Progenitor cell of endocrine pancreas (in vitro differentiated cells): Measurements from ENCODE around the gene P2RY6. TPM values are rescaled to one million over a fixed set of nuclear protein-coding genes. Genes with fewer than 3 reads are reported as not detected.

Experiments
- DNase-seq: peaks from one replicate; pipeline ENCODE4 v3.0.0; 2021; ENCODE audit warnings: low spot score; ENCODE audit not compliant: unreplicated experiment
- H3K27ac Mint-ChIP-seq: 2 replicates; pipeline ENCODE4 v1.8.0; 2021; ENCODE audit warnings: mild to moderate bottlenecking, moderate library complexity, mixed read lengths
- H3K27me3 Mint-ChIP-seq: 2 replicates; pipeline ENCODE4 v1.8.0; 2021; ENCODE audit warnings: mixed read lengths
- H3K36me3 Mint-ChIP-seq: 2 replicates; pipeline ENCODE4 v1.8.0; 2022; ENCODE audit warnings: mixed read lengths; ENCODE audit not compliant: insufficient read depth
- H3K4me1 Mint-ChIP-seq: 2 replicates; pipeline ENCODE4 v1.8.0; 2021; ENCODE audit warnings: low read depth, mixed read lengths
- H3K4me3 Mint-ChIP-seq: 2 replicates; pipeline ENCODE4 v1.8.0; 2021; ENCODE audit warnings: low read depth, mild to moderate bottlenecking, moderate library complexity, mixed read lengths
- H3K9me3 Mint-ChIP-seq: 2 replicates; pipeline ENCODE4 v1.8.0; 2021; ENCODE audit warnings: low read depth, mixed read lengths
- total RNA-seq: library from RNA; stranded (reverse); gene quantifications from 2 replicates; pipeline ENCODE4 v1.2.1, GENCODE V29; 2021
- TF ChIP-seq, protein P1 (sequence below): fragments of 200-600 bp; sonication (generic); IDR thresholded peaks from one replicate; pipeline ENCODE4 v1.5.0; 2021; ENCODE audit warnings: antibody characterized with exemption, mild to moderate bottlenecking; ENCODE audit not compliant: unreplicated experiment

The P2RY6 gene
- total RNA-seq, 1 donor from 2014 or later, result 0.14 TPM

DNA sequence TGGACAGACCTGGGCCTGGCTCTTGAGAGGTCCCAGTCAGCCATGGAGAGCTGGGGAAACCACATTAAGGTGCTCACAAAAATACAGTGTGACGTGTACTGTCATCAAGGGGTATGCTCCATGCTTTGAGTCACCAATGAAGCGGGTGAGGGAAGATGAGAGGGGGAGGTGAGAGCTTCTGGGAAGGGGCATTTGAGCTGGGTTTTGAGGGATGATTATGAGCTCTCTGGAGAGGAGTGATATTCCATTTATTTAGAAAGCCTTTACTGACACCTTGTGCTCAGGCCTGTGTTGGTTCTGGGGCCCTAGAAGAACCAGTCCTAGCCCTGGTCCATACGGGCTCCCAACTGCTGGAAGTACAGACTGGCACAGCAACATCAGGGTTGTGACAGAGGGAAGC lies 25.6 kb downstream of the P2RY6 start:
- Mint-ChIP-seq H3K4me3 (no peak overlapping the region), H3K4me1 (no peaks in the 10 kb centered on the region)
- TF ChIP-seq, protein P1, sequence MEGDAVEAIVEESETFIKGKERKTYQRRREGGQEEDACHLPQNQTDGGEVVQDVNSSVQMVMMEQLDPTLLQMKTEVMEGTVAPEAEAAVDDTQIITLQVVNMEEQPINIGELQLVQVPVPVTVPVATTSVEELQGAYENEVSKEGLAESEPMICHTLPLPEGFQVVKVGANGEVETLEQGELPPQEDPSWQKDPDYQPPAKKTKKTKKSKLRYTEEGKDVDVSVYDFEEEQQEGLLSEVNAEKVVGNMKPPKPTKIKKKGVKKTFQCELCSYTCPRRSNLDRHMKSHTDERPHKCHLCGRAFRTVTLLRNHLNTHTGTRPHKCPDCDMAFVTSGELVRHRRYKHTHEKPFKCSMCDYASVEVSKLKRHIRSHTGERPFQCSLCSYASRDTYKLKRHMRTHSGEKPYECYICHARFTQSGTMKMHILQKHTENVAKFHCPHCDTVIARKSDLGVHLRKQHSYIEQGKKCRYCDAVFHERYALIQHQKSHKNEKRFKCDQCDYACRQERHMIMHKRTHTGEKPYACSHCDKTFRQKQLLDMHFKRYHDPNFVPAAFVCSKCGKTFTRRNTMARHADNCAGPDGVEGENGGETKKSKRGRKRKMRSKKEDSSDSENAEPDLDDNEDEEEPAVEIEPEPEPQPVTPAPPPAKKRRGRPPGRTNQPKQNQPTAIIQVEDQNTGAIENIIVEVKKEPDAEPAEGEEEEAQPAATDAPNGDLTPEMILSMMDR, result no peak

GRCh38 chr11:73298233-73298632 lies 26.1 kb downstream of the P2RY6 start:
- Mint-ChIP-seq H3K27me3 (peaks cover 16% of the 10 kb centered on the region), H3K36me3 (no peaks in the 10 kb centered on the region), H3K9me3 (no peaks in the 10 kb centered on the region), H3K4me3 (no peak overlapping the region), H3K4me1 (no peaks in the 10 kb centered on the region), H3K27ac (no peak overlapping the region)
- TF ChIP-seq, protein P1, result no peak
- no peak for DNase-seq

More for the DNA sequence above, 25.6 kb downstream of the P2RY6 start:
- DNase-seq, result no peak
- no peaks in the 10 kb centered on the region for H3K36me3 Mint-ChIP-seq
- H3K9me3 Mint-ChIP-seq, result no peaks in the 10 kb centered on the region
- H3K27ac Mint-ChIP-seq, result no peak overlapping the region
- H3K27me3 Mint-ChIP-seq, result peaks cover 19% of the 10 kb centered on the region

DNA sequence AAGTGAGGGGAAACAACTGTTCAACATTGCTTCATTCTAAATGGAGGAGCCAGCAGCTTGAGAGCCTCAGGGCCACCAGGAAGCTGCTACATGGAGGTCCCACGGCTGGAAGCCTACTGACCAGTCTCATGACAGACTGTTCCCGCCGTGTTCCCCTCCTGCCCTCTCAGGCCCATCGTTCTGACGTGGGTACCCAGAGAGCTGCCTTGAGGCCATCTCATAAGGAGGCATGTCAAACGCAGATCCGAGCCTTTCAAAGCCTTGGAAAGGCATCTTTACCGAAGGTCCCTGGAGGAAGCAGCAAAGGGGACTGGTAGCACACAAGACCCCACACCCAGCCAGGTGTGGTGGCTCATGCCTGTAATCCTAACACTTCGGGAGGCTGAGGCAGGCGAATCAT lies 27.6 kb downstream of the P2RY6 start:
- H3K4me3 Mint-ChIP-seq, result no peak overlapping the region
- TF ChIP-seq, protein P1, result no peak
- H3K4me1 Mint-ChIP-seq, result no peaks in the 10 kb centered on the region
- peaks cover 8% of the 10 kb centered on the region for H3K27me3 Mint-ChIP-seq
- no peaks in the 10 kb centered on the region for H3K9me3 Mint-ChIP-seq
- DNase-seq, result no peak
- H3K27ac Mint-ChIP-seq, result no peak overlapping the region
- H3K36me3 Mint-ChIP-seq, result no peaks in the 10 kb centered on the region

DNA sequence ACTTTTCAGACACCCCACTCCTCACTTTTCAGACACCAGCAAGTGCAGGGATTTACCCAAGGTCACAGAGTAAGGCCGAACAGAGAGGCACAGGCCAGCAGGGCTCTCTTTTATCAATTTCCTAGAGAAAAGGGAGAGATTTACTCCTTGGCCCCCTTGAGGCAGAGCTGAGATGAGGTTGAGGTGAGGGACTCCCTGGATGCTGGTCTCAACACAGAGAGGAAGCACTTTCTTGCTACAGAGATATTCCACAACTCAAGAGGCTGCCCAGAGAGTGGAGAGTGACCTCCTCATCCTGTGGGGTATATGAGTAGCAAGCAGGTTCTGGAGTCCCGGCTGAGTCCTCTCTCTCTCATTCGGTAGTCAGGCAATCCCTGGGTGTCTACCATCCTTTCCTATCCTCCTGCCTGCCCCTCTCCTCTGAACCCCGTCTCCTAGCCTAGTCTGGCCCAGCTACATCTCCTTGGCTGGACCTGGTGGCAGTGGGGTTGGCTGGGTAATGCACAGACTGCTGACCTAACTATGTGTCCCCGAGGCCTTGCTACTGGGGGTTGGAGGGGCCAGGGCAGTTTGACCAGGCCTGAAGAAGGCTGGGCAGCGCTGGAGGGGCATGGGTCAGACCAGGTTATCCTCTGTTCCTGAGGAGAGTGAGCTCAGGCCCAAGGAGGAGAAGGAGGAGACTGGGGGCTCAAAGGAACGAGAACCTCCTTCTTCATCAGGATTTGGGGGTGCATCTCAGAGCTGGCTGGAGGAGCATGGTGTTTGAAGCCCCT lies 34.1 kb downstream of the P2RY6 start:
- Mint-ChIP-seq H3K9me3 (no peaks in the 10 kb centered on the region), H3K4me1 (peaks cover 15% of the 10 kb centered on the region), H3K27ac (peak overlapping the region; percentile 33), H3K36me3 (no peaks in the 10 kb centered on the region), H3K27me3 (peaks cover 6% of the 10 kb centered on the region), H3K4me3 (peak overlapping the region; percentile 35)
- no peak for DNase-seq
- TF ChIP-seq, protein P1, result peak; percentile 21

- peaks cover 6% of the 10 kb centered on the region for H3K27me3 Mint-ChIP-seq
- peak overlapping the region; percentile 99 for H3K27ac Mint-ChIP-seq
- DNase-seq, result no peak
- TF ChIP-seq, protein P1, result no peak
- no peaks in the 10 kb centered on the region for H3K36me3 Mint-ChIP-seq
- H3K4me3 Mint-ChIP-seq, result peak overlapping the region; percentile 71
- H3K9me3 Mint-ChIP-seq, result no peaks in the 10 kb centered on the region
- H3K4me1 Mint-ChIP-seq, result peaks cover 20% of the 10 kb centered on the region
Measured at GRCh38 chr11:73306977-73307322, 34.8 kb downstream of the P2RY6 start.
